ENCODE measurements around the gene FXYD2. TPM values are rescaled to one million over a fixed set of nuclear protein-coding genes. Genes with fewer than 3 reads are reported as not detected.

FXYD2 gene
- total and polyA plus RNA-seq, 2 of the 13 experiments (the other 11 are each of a cell fraction or from before 2014, with no cell fraction given), result 45.9 to 106 TPM

- TF ChIP-seq ZBTB3 (CRISPR knock-in tag; IDR thresholded peaks at IDR 0.05; ENCODE audit: borderline replicate concordance, low read depth) (no peak), ZNF788 (CRISPR knock-in tag; IDR thresholded peaks at IDR 0.05; ENCODE audit: borderline replicate concordance) (no peak; the same call in 1 of the 2 replicates), ERF (CRISPR knock-in tag; IDR thresholded peaks at IDR 0.05) (no peak), HNRNPUL1 (IDR thresholded peaks at IDR 0.05; ENCODE audit: low read depth, low read length) (no peak), MAFK (conservative IDR thresholded peaks at IDR 0.05 in 1 of 2, IDR thresholded peaks at IDR 0.05 in 1 of 2; ENCODE audit: low read length in 2 of 2) (no peak), ZNF609 (CRISPR knock-in tag; IDR thresholded peaks at IDR 0.05; ENCODE audit: borderline replicate concordance) (0 out of 2 replicates have a peak, but pooled peaks have one; percentile 24), FUBP1 (CRISPR knock-in tag; IDR thresholded peaks at IDR 0.05; ENCODE audit: borderline replicate concordance) (no peak), PHF5A (CRISPR knock-in tag; IDR thresholded peaks at IDR 0.05; ENCODE audit: low read depth, unreplicated experiment) (no peak), ZFP36 (IDR thresholded peaks at IDR 0.05; ENCODE audit: borderline replicate concordance, low read depth, low read length, partially characterized antibody) (no peak), BORCS8-MEF2B (CRISPR knock-in tag; IDR thresholded peaks at IDR 0.05) (no peak), ZNF598 (CRISPR knock-in tag; IDR thresholded peaks at IDR 0.05; ENCODE audit: borderline replicate concordance) (no peak), SOX13 (IDR thresholded peaks at IDR 0.05) (no peak), SOX13 (CRISPR knock-in tag; conservative IDR thresholded peaks at IDR 0.05 in 1 of 2, IDR thresholded peaks at IDR 0.05 in 1 of 2) (no peak), MIER2 (CRISPR knock-in tag; IDR thresholded peaks at IDR 0.05) (no peak), ZBTB20 (CRISPR knock-in tag; IDR thresholded peaks at IDR 0.05; ENCODE audit: borderline replicate concordance, low read depth) (no peak), MTA3 (CRISPR knock-in tag; IDR thresholded peaks at IDR 0.05) (no peak), ATF3 (CRISPR knock-in tag; IDR thresholded peaks at IDR 0.05) (no peak), MYC (CRISPR knock-in tag; IDR thresholded peaks at IDR 0.05; ENCODE audit: borderline replicate concordance) (no peak; the same call in 1 of the 2 replicates), SAFB2 (CRISPR knock-in tag; IDR thresholded peaks at IDR 0.05; ENCODE audit: borderline replicate concordance, low read depth) (no peak), ZNF780A (CRISPR knock-in tag; IDR thresholded peaks at IDR 0.05) (no peak), ELF4 (CRISPR knock-in tag; IDR thresholded peaks at IDR 0.05; ENCODE audit: borderline replicate concordance) (no peak), ZFP36L2 (CRISPR knock-in tag; IDR thresholded peaks at IDR 0.05) (no peak)
Measured at GRCh38 chr11:117824571-117825537, at the start of gene FXYD2 (continued).

Measured in HepG2 (cell line).